ENCODE data around the gene SLX1A. TPM values are rescaled to one million over a fixed set of nuclear protein-coding genes. Genes with fewer than 3 reads are reported as not detected.
A peak's percentile ranks its signal among the peaks of the same experiment; 100 is the strongest.

The SLX1A gene
- total and polyA plus RNA-seq, 10 donors: 49.0 to 91.4 (median 72.6) TPM

GRCh38 chr16:30147843-30148510 lies 45.7 kb upstream of the SLX1A start:
- Histone ChIP-seq H3K4me3 (no peak overlapping the region), H3K4me1 (peaks cover 0 to 41% (median 2%) of the 10 kb centered on the region in 6 donors), H3K27me3 (replicated peaks in 1 of 7) (no peaks in the 10 kb centered on the region), H3K27ac (peak overlapping the region in 2 of 8 donors; percentile 60 to 83), H3K9me3 (peaks cover 0 to 20% (median 16%) of the 10 kb centered on the region in 8 donors), H3K36me3 (no peaks in the 10 kb centered on the region)
- DNase-seq: no peak
- intact Hi-C loops (cut with DNase I; ENCODE audit: low total_unique reads): no loop called here
- 82 to 97% (median 92%) methylated on average over 3 of the region's 3 CpGs for WGBS, 5 donors
- TF ChIP-seq POLR2AphosphoS5 (IDR thresholded peaks at IDR 0.05): no peak
- no peak for TF ChIP-seq POLR2A (IDR thresholded peaks at IDR 0.05)
- TF ChIP-seq, protein P1, sequence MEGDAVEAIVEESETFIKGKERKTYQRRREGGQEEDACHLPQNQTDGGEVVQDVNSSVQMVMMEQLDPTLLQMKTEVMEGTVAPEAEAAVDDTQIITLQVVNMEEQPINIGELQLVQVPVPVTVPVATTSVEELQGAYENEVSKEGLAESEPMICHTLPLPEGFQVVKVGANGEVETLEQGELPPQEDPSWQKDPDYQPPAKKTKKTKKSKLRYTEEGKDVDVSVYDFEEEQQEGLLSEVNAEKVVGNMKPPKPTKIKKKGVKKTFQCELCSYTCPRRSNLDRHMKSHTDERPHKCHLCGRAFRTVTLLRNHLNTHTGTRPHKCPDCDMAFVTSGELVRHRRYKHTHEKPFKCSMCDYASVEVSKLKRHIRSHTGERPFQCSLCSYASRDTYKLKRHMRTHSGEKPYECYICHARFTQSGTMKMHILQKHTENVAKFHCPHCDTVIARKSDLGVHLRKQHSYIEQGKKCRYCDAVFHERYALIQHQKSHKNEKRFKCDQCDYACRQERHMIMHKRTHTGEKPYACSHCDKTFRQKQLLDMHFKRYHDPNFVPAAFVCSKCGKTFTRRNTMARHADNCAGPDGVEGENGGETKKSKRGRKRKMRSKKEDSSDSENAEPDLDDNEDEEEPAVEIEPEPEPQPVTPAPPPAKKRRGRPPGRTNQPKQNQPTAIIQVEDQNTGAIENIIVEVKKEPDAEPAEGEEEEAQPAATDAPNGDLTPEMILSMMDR (IDR thresholded peaks at IDR 0.05 in 8 of 11, conservative IDR thresholded peaks at IDR 0.05 in 3 of 11): no peak

DNA sequence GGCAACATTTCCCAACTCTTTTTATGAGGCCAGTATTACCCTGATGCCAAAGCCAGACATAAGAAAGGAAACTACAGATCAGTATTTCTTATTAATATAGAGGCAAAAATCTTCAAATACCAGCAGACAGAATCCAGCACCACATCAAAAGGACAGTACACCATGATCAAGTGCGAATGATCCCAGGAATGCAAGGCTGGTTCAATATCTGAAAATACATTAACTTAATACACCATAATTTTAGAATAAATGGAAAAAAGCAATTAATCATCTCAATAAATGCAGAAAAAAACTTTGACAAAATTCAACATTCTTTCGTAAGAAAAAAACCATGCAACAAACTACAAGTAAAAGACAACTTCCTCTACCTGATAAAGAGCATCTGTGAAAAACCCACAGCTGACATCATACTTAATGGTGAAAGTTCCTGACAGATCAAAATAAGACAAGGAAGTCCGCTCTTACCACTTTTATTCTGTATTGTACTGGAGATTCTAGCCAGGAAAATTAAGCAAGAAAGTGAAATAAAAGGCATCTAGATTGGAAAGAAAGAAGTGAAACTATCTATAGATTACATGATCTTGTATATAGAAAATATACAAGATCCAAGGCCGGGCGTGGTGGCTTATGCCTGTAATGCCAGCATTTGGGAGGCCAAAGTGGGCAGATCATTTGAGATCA lies 44.3 kb upstream of the SLX1A start:
- intact Hi-C loops (cut with DNase I; ENCODE audit: low total_unique reads): no loop called here
- TF ChIP-seq, protein P1 (IDR thresholded peaks at IDR 0.05 in 8 of 11, conservative IDR thresholded peaks at IDR 0.05 in 3 of 11): no peak
- TF ChIP-seq POLR2A (IDR thresholded peaks at IDR 0.05) (no peak), POLR2AphosphoS5 (IDR thresholded peaks at IDR 0.05) (no peak)
- Histone ChIP-seq H3K4me3 (peak overlapping the region in 1 of 8 donors; percentile 1), H3K27me3 (replicated peaks in 1 of 7) (no peaks in the 10 kb centered on the region), H3K36me3 (no peaks in the 10 kb centered on the region), H3K9me3 (peaks cover 0 to 20% (median 16%) of the 10 kb centered on the region in 8 donors), H3K4me1 (peaks cover 0 to 35% (median 0%) of the 10 kb centered on the region in 6 donors), H3K27ac (peak overlapping the region in 7 of 8 donors; percentile 21 to 83 (median 67))
- WGBS, 5 donors: 65 to 82% (median 77%) methylated on average over 5 of the region's 5 CpGs
- DNase-seq: no peak

DNA sequence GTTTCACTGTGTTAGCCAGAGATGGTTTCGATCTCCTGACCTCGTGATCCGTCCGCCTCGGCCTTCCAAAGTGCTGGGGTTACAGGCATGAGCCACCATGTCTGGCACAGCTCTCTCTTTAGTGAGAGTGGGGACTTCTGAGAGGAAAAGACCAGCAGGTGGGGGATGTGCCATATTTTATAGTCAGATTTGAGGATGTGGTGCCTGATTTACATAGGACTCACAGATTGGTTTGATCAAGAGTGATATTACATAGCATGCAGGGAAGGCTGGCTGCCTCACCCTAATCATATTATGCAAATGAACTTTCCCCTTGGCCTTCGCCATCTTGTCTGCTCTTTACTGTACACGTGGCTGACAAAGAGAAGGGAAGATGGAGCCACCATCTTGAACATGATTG lies 42.6 kb upstream of the SLX1A start:
- Histone ChIP-seq H3K4me1 (peaks cover 0 to 35% (median 0%) of the 10 kb centered on the region in 6 donors), H3K4me3 (no peak overlapping the region), H3K36me3 (no peaks in the 10 kb centered on the region), H3K9me3 (peaks cover 0 to 20% (median 16%) of the 10 kb centered on the region in 8 donors), H3K27ac (no peak overlapping the region), H3K27me3 (replicated peaks in 1 of 7) (no peaks in the 10 kb centered on the region)
- WGBS, 5 donors: 88 to 94% (median 92%) methylated on average over 7 of the region's 7 CpGs
- no peak for TF ChIP-seq POLR2AphosphoS5 (IDR thresholded peaks at IDR 0.05)
- no peak for TF ChIP-seq POLR2A (IDR thresholded peaks at IDR 0.05)
- TF ChIP-seq, protein P1 (IDR thresholded peaks at IDR 0.05 in 8 of 11, conservative IDR thresholded peaks at IDR 0.05 in 3 of 11): no peak
- intact Hi-C loops (cut with DNase I; ENCODE audit: low total_unique reads): no loop called here
- DNase-seq: no peak

DNA sequence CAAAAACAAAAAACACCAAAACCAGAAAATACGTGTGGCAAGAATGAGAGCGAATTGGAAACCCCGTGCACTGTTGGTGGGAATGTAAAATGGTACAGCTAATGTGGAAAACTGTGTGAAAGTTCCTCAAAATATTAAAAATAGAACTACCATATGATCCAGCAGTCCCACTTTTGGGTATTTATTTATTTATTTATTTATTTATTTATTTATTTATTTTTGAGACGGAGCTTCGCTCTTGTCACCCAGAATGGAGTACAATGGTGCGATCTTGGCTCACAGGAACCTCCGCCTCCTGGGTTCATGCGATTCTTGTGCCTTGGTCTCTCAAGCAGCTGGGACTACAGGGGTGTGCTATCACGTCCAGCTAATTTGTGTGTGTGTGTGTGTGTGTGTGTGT lies 41.2 kb upstream of the SLX1A start:
- TF ChIP-seq POLR2AphosphoS5 (IDR thresholded peaks at IDR 0.05): no peak
- TF ChIP-seq, protein P1 (IDR thresholded peaks at IDR 0.05 in 8 of 11, conservative IDR thresholded peaks at IDR 0.05 in 3 of 11): no peak
- no peak for TF ChIP-seq POLR2A (IDR thresholded peaks at IDR 0.05)
- Histone ChIP-seq H3K4me1 (peaks cover 0 to 25% (median 0%) of the 10 kb centered on the region in 6 donors), H3K4me3 (no peak overlapping the region), H3K9me3 (peaks cover 0 to 20% (median 16%) of the 10 kb centered on the region in 8 donors), H3K27me3 (replicated peaks in 1 of 7) (no peaks in the 10 kb centered on the region), H3K36me3 (no peaks in the 10 kb centered on the region), H3K27ac (no peak overlapping the region)
- no peak for DNase-seq
- 91 to 98% (median 96%) methylated on average over 9 of the region's 9 CpGs for whole genome bisulfite sequencing, 5 donors
- intact Hi-C loops (cut with DNase I; ENCODE audit: low total_unique reads): no loop called here

Data from spleen (tissue), 11 donors.